ENCODE data around the gene CCNL1. TPM values are rescaled to one million over a fixed set of nuclear protein-coding genes. Genes with fewer than 3 reads are reported as not detected.

CCNL1 gene
- total RNA-seq, 3 donors from 2014 or later: 127 to 146 (median 133) TPM

GRCh38 chr3:157152438-157152837, 7.5 kb downstream of the CCNL1 start:
- H3K9me3 ChIP-seq: no peaks in the 10 kb centered on the region
- DNase-seq: no peak
- intact Hi-C loops (cut with DNase I, micrococcal nuclease): no loop called here
- TF ChIP-seq, protein P1, sequence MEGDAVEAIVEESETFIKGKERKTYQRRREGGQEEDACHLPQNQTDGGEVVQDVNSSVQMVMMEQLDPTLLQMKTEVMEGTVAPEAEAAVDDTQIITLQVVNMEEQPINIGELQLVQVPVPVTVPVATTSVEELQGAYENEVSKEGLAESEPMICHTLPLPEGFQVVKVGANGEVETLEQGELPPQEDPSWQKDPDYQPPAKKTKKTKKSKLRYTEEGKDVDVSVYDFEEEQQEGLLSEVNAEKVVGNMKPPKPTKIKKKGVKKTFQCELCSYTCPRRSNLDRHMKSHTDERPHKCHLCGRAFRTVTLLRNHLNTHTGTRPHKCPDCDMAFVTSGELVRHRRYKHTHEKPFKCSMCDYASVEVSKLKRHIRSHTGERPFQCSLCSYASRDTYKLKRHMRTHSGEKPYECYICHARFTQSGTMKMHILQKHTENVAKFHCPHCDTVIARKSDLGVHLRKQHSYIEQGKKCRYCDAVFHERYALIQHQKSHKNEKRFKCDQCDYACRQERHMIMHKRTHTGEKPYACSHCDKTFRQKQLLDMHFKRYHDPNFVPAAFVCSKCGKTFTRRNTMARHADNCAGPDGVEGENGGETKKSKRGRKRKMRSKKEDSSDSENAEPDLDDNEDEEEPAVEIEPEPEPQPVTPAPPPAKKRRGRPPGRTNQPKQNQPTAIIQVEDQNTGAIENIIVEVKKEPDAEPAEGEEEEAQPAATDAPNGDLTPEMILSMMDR (IDR thresholded peaks at IDR 0.05): no peak
- no peak for ATAC-seq
- peaks cover 17% of the 10 kb centered on the region for H3K36me3 ChIP-seq (ENCODE audit: low read depth)
- peaks cover 26% of the 10 kb centered on the region for H3K4me1 ChIP-seq (ENCODE audit: low read depth)
- H3K4me3 ChIP-seq: no peak overlapping the region

DNA sequence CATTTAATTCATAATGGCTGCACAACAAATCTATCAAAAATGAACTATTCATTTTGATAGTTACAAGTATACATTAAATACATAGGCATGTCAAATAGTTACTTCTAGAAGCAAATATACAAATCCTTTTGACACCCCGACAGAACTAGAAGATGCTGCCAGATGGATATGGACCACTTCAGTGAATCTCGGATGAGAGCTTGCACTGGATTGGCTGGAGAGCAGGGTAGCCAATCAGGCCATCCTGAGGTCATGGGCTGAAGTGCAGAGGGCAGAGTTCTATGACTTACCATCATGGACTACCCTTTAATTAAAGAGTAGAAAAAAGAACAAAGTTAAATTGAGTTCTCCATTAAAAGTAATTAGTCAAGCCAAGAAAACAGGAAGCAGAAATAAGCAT, 8.3 kb downstream of the CCNL1 start:
- Histone ChIP-seq H3K4me3 (no peak overlapping the region), H3K9me3 (no peaks in the 10 kb centered on the region), H3K36me3 (ENCODE audit: low read depth) (peaks cover 21% of the 10 kb centered on the region), H3K4me1 (ENCODE audit: low read depth) (peaks cover 18% of the 10 kb centered on the region)
- no peak for ATAC-seq
- no peak for DNase-seq
- intact Hi-C loops (cut with DNase I, micrococcal nuclease): no loop called here
- TF ChIP-seq, protein P1 (IDR thresholded peaks at IDR 0.05): no peak

GRCh38 chr3:157151151-157151550, 8.8 kb downstream of the CCNL1 start:
- DNase-seq: no peak
- no peaks in the 10 kb centered on the region for H3K9me3 ChIP-seq
- no peak for ATAC-seq
- H3K36me3 ChIP-seq (ENCODE audit: low read depth): peaks cover 21% of the 10 kb centered on the region
- no peak overlapping the region for H3K4me3 ChIP-seq
- TF ChIP-seq, protein P1 (IDR thresholded peaks at IDR 0.05): no peak
- intact Hi-C loops (cut with DNase I, micrococcal nuclease): no loop called here
- peaks cover 13% of the 10 kb centered on the region for H3K4me1 ChIP-seq (ENCODE audit: low read depth)

GRCh38 chr3:157149136-157149696, 10.7 kb downstream of the CCNL1 start:
- TF ChIP-seq, protein P1 (IDR thresholded peaks at IDR 0.05): no peak
- Histone ChIP-seq H3K4me1 (ENCODE audit: low read depth) (no peaks in the 10 kb centered on the region), H3K4me3 (no peak overlapping the region), H3K9me3 (no peaks in the 10 kb centered on the region), H3K36me3 (ENCODE audit: low read depth) (peaks cover 21% of the 10 kb centered on the region)
- ATAC-seq (no peak), DNase-seq (no peak)
- intact Hi-C loops (cut with DNase I, micrococcal nuclease): no loop called here

DNA sequence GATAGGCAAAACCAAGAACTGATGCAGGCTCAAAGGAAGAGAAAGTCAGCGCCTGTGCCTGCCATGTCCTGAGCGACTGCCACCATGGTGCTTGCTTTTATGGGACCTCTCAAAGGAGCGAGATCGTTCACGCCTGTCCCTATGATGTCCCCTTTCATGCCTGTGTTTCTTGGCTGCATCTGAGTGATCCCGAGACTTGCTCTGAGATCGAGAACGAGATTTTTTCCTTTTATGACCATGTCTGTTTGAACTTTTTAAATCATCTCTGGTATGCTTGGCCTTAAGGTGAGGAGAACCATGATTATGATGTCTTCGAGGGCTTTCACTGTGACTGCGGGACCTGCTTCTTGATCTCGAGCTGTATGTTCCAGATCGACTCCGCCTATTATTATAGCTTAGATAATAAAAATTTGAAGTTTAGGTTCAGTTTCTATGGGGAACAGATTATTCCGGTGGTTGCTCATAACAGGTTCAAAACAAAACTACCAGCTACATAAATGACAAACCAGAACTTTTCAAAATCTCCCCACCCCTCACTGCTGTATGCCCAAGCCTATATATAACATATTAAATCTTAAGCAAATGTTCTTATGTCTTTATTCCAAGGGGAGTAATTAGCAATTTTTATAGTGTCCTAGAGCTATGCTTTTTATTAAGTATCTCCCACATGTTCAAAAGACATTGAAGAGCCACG, 11.6 kb downstream of the CCNL1 start:
- intact Hi-C loops (cut with DNase I, micrococcal nuclease): no loop called here
- DNase-seq (no peak), ATAC-seq (peak; percentile 16)
- H3K4me1 ChIP-seq (ENCODE audit: low read depth): no peaks in the 10 kb centered on the region
- H3K9me3 ChIP-seq: no peaks in the 10 kb centered on the region
- peaks cover 21% of the 10 kb centered on the region for H3K36me3 ChIP-seq (ENCODE audit: low read depth)
- TF ChIP-seq, protein P1 (IDR thresholded peaks at IDR 0.05): no peak
- no peak overlapping the region for H3K4me3 ChIP-seq
